ENCODE measurements around the gene TUBE1. TPM values are rescaled to one million over a fixed set of nuclear protein-coding genes. Genes with fewer than 3 reads are reported as not detected.

The TUBE1 gene
- total RNA-seq, 1 experiment from 2014 or later: 24.5 TPM

DNA sequence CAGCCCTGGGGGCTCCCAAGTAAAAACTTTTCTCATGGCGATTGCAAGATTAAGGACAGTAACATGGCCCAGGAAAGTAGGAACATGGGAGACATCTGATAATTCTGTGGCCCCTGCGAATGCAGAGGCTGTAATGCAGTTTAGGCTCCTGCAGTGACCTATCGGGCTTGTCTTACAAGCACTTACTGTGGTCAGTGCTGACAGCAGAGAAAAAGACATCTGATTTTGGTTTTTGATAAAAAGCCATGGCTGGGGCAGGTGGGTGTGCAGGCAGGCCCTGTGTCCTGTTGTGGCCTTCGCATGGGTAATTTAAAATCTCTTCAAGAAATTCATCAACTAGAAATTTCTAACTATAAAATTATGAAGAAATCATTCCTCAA lies 52.7 kb downstream of the TUBE1 start:
- no peak for DNase-seq (ENCODE audit: low read depth)

DNA sequence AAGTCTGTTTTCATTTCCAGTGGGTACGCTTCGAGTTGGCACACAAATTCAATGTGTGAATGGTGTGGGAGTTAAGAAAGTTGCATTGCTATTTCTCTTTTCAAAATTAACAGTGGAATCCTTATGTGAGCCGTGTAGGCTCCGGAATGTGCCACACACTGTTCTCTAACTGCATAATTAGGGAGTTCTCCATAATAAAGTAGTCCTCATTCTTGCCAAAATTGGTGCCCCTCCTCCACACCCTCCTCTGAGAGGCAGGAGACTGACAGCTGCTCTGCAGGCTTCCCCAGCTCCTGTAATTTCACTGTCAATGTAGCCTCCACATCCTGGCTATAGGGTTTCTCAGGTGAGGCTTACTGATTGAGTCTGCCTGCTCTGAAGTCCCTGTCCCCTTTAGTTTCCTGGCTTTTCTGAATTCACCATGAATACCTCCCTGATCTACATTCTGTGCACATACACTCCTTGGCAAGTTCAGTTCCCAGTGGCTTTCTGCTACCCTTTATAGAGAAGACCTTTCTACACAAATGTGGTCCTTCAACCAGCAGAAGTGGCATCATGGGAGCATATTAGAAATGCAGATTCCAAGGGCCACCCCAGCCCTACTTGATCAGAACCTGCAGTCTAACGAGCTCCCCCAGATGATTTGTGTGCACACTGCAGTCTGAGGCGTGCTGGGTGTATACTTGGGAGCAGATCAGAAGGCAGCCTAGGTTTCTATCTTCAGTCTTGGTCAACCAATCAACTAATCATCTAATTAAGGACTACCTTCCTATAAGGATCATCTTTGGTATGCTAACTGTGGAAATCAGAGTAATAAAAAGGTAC lies 53.3 kb downstream of the TUBE1 start:
- DNase-seq (ENCODE audit: low read depth): no peak

GRCh38 chr6:112032728-112033127 lies 54.6 kb downstream of the TUBE1 start:
- DNase-seq (ENCODE audit: low read depth): no peak

- no peak for DNase-seq (ENCODE audit: low read depth)
Observed at GRCh38 chr6:112031960-112032359, 55.3 kb downstream of the TUBE1 start.

DNA sequence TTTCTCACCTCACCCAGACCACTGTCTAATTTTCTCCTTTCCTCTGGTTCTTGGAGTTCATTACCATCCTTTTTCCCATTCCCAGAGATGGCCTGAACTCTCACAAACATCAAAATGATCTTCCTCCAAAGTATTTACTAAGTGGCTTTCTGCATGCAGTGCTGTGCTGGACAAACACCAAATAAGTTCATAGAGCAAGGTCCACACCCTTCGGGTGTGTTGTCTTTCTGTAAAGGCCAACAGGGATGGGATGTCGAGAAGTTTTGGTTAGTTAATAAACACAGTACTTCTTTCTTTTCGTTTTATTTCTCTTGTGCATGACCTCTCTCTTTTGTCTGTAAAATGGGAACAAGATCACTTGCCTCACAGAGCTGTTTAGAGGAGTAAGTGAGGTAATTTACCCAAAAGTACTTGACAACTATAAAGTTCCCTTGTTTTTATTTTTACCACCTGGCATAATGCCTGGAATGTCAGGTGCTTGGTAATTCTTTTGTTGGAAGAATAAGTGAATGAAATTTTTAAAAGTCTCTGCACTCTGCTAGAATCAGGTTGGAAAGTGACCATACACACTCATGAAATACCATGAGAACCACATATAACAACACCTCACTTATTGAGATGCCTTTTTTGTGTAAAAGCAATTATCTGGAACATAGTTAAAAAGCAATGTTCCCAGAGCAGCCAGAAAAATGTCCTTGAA lies 56.2 kb downstream of the TUBE1 start:
- no peak for DNase-seq (ENCODE audit: low read depth)

- no peak for DNase-seq (ENCODE audit: low read depth)
Observed at GRCh38 chr6:112030206-112030960, 56.9 kb downstream of the TUBE1 start.

GRCh38 chr6:112029045-112029822 lies 58.0 kb downstream of the TUBE1 start:
- peak; percentile 69 for DNase-seq (ENCODE audit: low read depth)

DNA sequence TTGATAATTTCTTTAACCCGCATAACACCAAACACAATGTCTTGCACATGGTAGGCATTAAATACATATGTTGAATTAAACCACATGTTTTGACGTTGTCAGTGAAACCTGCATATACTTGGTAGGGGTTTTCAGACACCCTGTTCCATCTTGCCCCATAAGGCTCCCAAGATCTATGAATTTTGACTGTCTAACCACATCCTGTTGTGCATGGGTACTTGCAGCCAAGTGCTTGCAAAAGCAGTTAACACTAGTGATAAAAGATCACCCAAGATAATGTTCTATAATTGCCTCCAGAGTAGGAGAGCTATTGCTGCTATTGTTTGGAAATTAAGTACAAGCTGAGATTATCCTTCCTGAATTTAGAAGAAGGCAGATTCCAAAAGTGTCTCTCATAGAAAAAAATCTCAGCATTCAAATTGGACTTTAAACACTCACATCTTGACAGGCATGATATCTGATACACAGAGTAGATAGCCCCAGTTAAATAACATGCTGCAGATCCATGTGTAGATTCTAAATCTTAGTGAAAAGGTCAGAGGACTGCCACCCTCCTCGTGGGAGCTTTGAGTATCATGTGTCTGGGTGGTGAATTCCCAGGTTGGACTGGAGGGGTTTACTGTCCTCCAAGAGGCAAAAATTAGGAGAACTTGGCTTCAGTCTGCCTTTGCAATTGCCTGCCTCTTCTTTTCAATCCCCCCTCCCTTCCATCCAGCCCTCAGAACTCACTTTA lies 59.2 kb downstream of the TUBE1 start:
- no peak for DNase-seq (ENCODE audit: low read depth)

DNA sequence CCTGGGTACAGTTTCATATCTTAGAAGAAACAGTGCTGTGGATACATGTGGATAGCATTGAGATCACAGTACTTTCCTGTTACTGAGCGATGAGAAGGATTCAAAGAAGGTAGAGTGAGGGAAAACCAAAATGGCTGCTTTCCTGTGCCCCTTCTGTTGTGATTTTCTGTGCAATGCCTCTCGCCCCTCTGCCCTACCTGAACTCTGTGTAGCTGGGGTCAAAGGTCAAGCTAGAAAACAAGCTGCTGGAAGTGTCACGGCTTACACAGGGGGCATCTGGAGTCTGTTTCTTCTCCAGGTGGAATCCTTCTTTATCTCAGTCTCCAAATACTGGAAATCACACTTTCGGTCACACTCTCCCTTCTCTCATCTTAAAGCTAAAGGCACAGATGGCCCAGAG lies 60.3 kb downstream of the TUBE1 start:
- no peak for DNase-seq (ENCODE audit: low read depth)

DNA sequence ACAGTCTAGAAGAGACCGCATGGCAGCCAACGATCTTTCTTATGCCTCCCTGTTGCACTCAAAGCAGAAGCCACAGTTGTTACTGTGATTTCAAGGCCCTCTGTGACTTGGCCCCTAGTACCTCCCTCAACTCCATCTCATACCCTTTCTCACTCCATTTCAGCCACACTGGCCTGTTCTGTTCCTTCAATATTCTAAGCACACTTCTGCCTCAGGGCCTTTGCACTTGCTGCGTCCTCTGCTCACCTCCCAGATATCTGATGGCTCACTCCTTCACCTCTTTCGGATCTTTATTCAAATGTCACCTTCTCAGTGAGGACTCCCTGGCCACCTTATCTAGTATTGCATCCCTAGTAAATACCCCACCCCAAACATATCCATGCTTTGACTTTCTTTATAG lies 62.8 kb downstream of the TUBE1 start:
- no peak for DNase-seq (ENCODE audit: low read depth)

DNA sequence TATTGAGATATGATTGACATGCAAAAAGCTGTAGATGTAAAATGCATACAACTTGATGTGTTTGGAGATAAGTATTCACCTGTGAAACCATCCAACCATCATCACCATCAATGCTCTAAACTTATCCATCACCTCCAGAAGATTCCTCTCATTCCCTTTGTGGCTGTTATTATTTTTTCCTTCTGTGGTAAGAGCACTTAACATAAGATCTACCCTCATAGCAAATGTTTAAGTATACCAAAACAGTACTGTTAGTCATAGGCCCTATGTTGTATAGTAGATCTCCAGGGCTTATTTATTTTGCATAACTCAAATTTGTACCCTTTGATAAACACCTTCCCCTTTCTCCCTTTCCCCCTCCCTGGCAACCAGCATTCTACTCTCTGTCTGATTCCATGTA lies 64.5 kb downstream of the TUBE1 start:
- DNase-seq (ENCODE audit: low read depth): no peak

GRCh38 chr6:112021691-112022310 lies 65.5 kb downstream of the TUBE1 start:
- DNase-seq (ENCODE audit: low read depth): no peak

Other genes starting within 250 kb of the TUBE1 start
- 46.9 and 51.5 TPM in 2 replicates for gene FYN, start 214.0 kb downstream of the TUBE1 start, total RNA-seq (2014; rRNA removed; shearing (Covaris generic))
- gene CCN6, start 33.4 kb downstream of the TUBE1 start, total RNA-seq (2014; rRNA removed; shearing (Covaris generic)): 0.24 TPM in 1 of 2 replicates, not detected in the other
- 22.5 and 22.6 TPM in 2 replicates for gene FAM229B, start 109 bp upstream of the TUBE1 start, total RNA-seq (2014; rRNA removed; shearing (Covaris generic))
- 7.6 and 7.7 TPM in 2 replicates for gene LAMA4, start 167.1 kb upstream of the TUBE1 start, total RNA-seq (2014; rRNA removed; shearing (Covaris generic))